B cell (primary cell): ENCODE data around the gene DNM1L. TPM values are rescaled to one million over a fixed set of nuclear protein-coding genes. Genes with fewer than 3 reads are reported as not detected.

Experiments used
- ATAC-seq: fragments of 200-7000 bp; cut with Tn5 transposase; one replicate; pipeline ENCODE4 v1.10.0; 2021; ENCODE audit warnings: low read depth, mild to moderate bottlenecking, moderate number of reproducible peaks, moderate library complexity
- CTCF ChIA-PET: fragments of 350-600 bp; sonication (Branson Sonifier 250); formaldehyde crosslinking; loops from one replicate; lab custom pipeline; 2021; ENCODE audit warnings: antibody characterized with exemption, inconsistent platforms; lab: Charles Lee
- POLR2A ChIA-PET: fragments of 350-600 bp; sonication (Branson Sonifier 250); formaldehyde crosslinking; loops from one replicate; lab custom pipeline; 2021; ENCODE audit warnings: antibody characterized with exemption; lab: Charles Lee
- DNase-seq: peaks from one replicate; pipeline ENCODE4 v3.0.0; 2013
- H2AFZ ChIP-seq: 2 replicates; pipeline ENCODE4 v1.6.1; 2012; ENCODE audit warnings: mild to moderate bottlenecking, low read depth, low read length; ENCODE audit not compliant: insufficient read depth, poor library complexity, severe bottlenecking
- H3K27ac ChIP-seq, 2 donors: 1 replicate in 1 of 2; 2 replicates in 1 of 2; pipeline ENCODE4 v1.5.1; 2012 to 2013; ENCODE audit warnings: low read length in 2 of 2, mild to moderate bottlenecking in 2 of 2, moderate library complexity in 1 of 2
- H3K27me3 ChIP-seq, 4 experiments: fragments of 200-600 bp in 1 of 4; sonication (generic) in 1 of 4; replicated peaks in 1 of 4; 1 replicate in 2 of 4; 2 replicates in 2 of 4; pipeline versions ENCODE4 v1.6.1 to v1.7.0; 2013 to 2016; ENCODE audit warnings: low read length in 3 of 4, mild to moderate bottlenecking in 2 of 4, mixed read lengths in 1 of 4, moderate library complexity in 1 of 4; ENCODE audit not compliant: insufficient read depth in 4 of 4, control insufficient read depth in 3 of 4; ENCODE audit errors: control extremely low read depth in 1 of 4
- H3K36me3 ChIP-seq, 2 experiments: replicated peaks in 1 of 2; 1 replicate in 1 of 2; 2 replicates in 1 of 2; pipeline versions ENCODE4 v1.6.1 to v1.7.1; 2013; ENCODE audit warnings: low read length in 1 of 2; ENCODE audit not compliant: insufficient read depth in 2 of 2, control insufficient read depth in 1 of 2; ENCODE audit errors: control extremely low read depth in 1 of 2, extremely low read depth in 1 of 2
- H3K4me1 ChIP-seq, 2 donors: fragments of 200-600 bp in 1 of 2; sonication (generic) in 1 of 2; 1 replicate in 1 of 2; 2 replicates in 1 of 2; pipeline versions ENCODE4 v1.5.1 to v1.6.1; 2013 to 2017; ENCODE audit warnings: low read length in 2 of 2; ENCODE audit not compliant: control insufficient read depth in 2 of 2, insufficient read depth in 2 of 2
- H3K4me2 ChIP-seq: replicated peaks from 2 replicates; pipeline ENCODE3; 2012; ENCODE audit warnings: mild to moderate bottlenecking, low read depth, low read length; ENCODE audit not compliant: poor library complexity, severe bottlenecking
- H3K4me3 ChIP-seq, 5 experiments: fragments of 200-600 bp in 1 of 5; sonication (generic) in 1 of 5; 1 replicate in 3 of 5; 2 replicates in 2 of 5; pipeline versions ENCODE4 v1.5.1 to v1.7.0; 2011 to 2016; ENCODE audit warnings: low read length in 4 of 5, mild to moderate bottlenecking in 4 of 5, low read depth in 2 of 5, control low read depth in 1 of 5, moderate library complexity in 1 of 5; ENCODE audit not compliant: insufficient read depth in 1 of 5; ENCODE audit errors: control extremely low read depth in 1 of 5, extremely low read depth in 1 of 5
- H3K79me2 ChIP-seq: fragments of 200-600 bp; sonication (generic); one replicate; pipeline ENCODE4 v1.6.0; 2016; ENCODE audit warnings: low read length; ENCODE audit not compliant: control insufficient read depth, insufficient read depth
- H3K9ac ChIP-seq: fragments of 200-600 bp; sonication (generic); 2 replicates; pipeline ENCODE4 v1.6.1; 2017; ENCODE audit warnings: mild to moderate bottlenecking, low read length, moderate library complexity
- H3K9me3 ChIP-seq, 3 donors: one replicate each; pipeline versions ENCODE4 v1.6.1 to v1.7.1; 2013; ENCODE audit warnings: low read length in 2 of 3; ENCODE audit not compliant: control insufficient read depth in 2 of 3, insufficient read depth in 1 of 3; ENCODE audit errors: control extremely low read depth in 1 of 3
- H4K20me1 ChIP-seq: 2 replicates; pipeline ENCODE4 v1.6.0; 2012; ENCODE audit warnings: mild to moderate bottlenecking, low read length; ENCODE audit not compliant: insufficient read depth, control insufficient read depth, poor library complexity, severe bottlenecking
- H3K27ac Mint-ChIP-seq: one replicate; pipeline ENCODE4 v1.8.0; 2021; ENCODE audit warnings: mixed read lengths
- H3K27me3 Mint-ChIP-seq: one replicate; pipeline ENCODE4 v1.8.0; 2021; ENCODE audit warnings: mixed read lengths
- H3K4me1 Mint-ChIP-seq: one replicate; pipeline ENCODE4 v1.8.0; 2021; ENCODE audit warnings: mixed read lengths
- H3K4me3 Mint-ChIP-seq: one replicate; pipeline ENCODE4 v1.8.0; 2021; ENCODE audit warnings: mixed read lengths
- H3K9me3 Mint-ChIP-seq: one replicate; pipeline ENCODE4 v1.8.0; 2022; ENCODE audit warnings: mixed read lengths; ENCODE audit not compliant: insufficient read depth
- EZH2 ChIP-seq: IDR thresholded peaks from 2 replicates; pipeline ENCODE4 v1.6.1; 2012; ENCODE audit warnings: borderline replicate concordance, low read depth, mild to moderate bottlenecking, moderate library complexity, low read length; ENCODE audit not compliant: insufficient read depth, poor library complexity, severe bottlenecking
- WGBS: methylation state at CpG from one replicate; pipeline ENCODE4 v1.1.5; 2013; ENCODE audit warnings: missing lambda C conversion rate; ENCODE audit not compliant: insufficient coverage; 5-methylcytosine and 5-hydroxymethylcytosine counted together
- intact Hi-C: fragments of 100-400 bp; cut with micrococcal nuclease; formaldehyde crosslinking; loops from one replicate; pipeline ENCODE4 v1.10.0; 2022
- polyA plus RNA-seq: library from polyadenylated mRNA; depleted of rRNA; stranded (reverse); fragments of >200 nt; gene quantifications from 2 replicates; pipeline ENCODE4 v1.2.3, GENCODE V29; 2012
- total RNA-seq, 2 donors: library from RNA; stranded (reverse); fragments of 120-200 nt in 1 of 2; gene quantifications; 1 replicate in 1 of 2; 2 replicates in 1 of 2; pipeline versions ENCODE4 v1.2.3 to v1.2.4, GENCODE V29; 2013 to 2022
- TF ChIP-seq, protein P1 (sequence below): fragments of 200-600 bp; IDR thresholded peaks from one replicate; pipeline ENCODE4 v1.8.0; 2022; ENCODE audit warnings: antibody characterized with exemption, mild to moderate bottlenecking

The DNM1L gene
- total and polyA plus RNA-seq, 2 donors (not counting 1 experiment from before 2014, with no cell fraction given): 23.3 to 74.2 TPM

GRCh38 chr12:32755654-32756475, 76.8 kb downstream of the DNM1L start, which contains the start of gene YARS2:
YARS2 (minus strand) TSS chr12:32755897; CDS start chr12:32755874, 23 bp downstream.
- H3K4me3 Mint-ChIP-seq: peak within 1 kb of the TSS; percentile 93
- CTCF ChIA-PET: interaction anchor here (0.6 to 5.8 kb wide), 33 partner anchors 9 to 1904 kb away, joined by 3 to 84 read pairs (median 4); partner anchors contain the start of genes ALG10 and ETFBKMT
- WGBS: under 1% methylated on average over 29 of the region's 39 CpGs
- H3K36me3 ChIP-seq: peaks cover 0 to 21% of the 10 kb centered on the region in 2 experiments
- peaks cover 19% of the 10 kb centered on the region for H3K4me1 Mint-ChIP-seq
- peaks cover 12 to 15% of the 10 kb centered on the region in 2 donors for H3K4me1 ChIP-seq
- DNase-seq (peak; percentile 93), ATAC-seq (peak; percentile 85)
- POLR2A ChIA-PET: interaction anchor here (0.6 to 1.9 kb wide), 4 partner anchors 77 to 1266 kb away, joined by 3 to 12 read pairs (median 4); partner anchors contain the start of genes ALG10 and DNM1L
- H3K9me3 ChIP-seq: no peaks in the 10 kb centered on the region
- H4K20me1 ChIP-seq: no peaks in the 10 kb centered on the region
- peak within 1 kb of the TSS; percentile 83 for H3K4me2 ChIP-seq
- H3K27ac ChIP-seq: peak within 1 kb of the TSS; percentile 64 to 65
- intact Hi-C loops: loop anchor here (1.0 to 10.0 kb wide), 8 partner anchors 77 to 2001 kb away; partner anchors contain the start of genes ALG10, CAPRIN2, DNM1L and ETFBKMT
- H3K27me3 Mint-ChIP-seq: no peaks in the 10 kb centered on the region
- no peaks in the 10 kb centered on the region for H3K27me3 ChIP-seq
- peaks cover 17% of the 10 kb centered on the region for H3K79me2 ChIP-seq
- H2AFZ ChIP-seq: peak within 1 kb of the TSS; percentile 91
- no peak for TF ChIP-seq EZH2
- TF ChIP-seq, protein P1, sequence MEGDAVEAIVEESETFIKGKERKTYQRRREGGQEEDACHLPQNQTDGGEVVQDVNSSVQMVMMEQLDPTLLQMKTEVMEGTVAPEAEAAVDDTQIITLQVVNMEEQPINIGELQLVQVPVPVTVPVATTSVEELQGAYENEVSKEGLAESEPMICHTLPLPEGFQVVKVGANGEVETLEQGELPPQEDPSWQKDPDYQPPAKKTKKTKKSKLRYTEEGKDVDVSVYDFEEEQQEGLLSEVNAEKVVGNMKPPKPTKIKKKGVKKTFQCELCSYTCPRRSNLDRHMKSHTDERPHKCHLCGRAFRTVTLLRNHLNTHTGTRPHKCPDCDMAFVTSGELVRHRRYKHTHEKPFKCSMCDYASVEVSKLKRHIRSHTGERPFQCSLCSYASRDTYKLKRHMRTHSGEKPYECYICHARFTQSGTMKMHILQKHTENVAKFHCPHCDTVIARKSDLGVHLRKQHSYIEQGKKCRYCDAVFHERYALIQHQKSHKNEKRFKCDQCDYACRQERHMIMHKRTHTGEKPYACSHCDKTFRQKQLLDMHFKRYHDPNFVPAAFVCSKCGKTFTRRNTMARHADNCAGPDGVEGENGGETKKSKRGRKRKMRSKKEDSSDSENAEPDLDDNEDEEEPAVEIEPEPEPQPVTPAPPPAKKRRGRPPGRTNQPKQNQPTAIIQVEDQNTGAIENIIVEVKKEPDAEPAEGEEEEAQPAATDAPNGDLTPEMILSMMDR: peak; percentile 92
- H3K27ac Mint-ChIP-seq: peak within 1 kb of the TSS; percentile 89
- H3K9ac ChIP-seq: peak within 1 kb of the TSS; percentile 87
- H3K4me3 ChIP-seq: peak within 1 kb of the TSS; percentile 78 to 97 (median 91)
- no peaks in the 10 kb centered on the region for H3K9me3 Mint-ChIP-seq
